NB4 (cell line): ENCODE data around the gene EIF2A.

Experiments
- MYC ChIP-seq: IDR thresholded peaks from 2 replicates; pipeline ENCODE4 v1.6.1; 2011; ENCODE audit warnings: low read depth, low read length
- POLR2A ChIP-seq: IDR thresholded peaks from 2 replicates; pipeline ENCODE4 v1.6.1; 2011; ENCODE audit warnings: mild to moderate bottlenecking; ENCODE audit not compliant: insufficient read length; ENCODE audit errors: extremely low read depth
- TF ChIP-seq, protein P1 (sequence below): IDR thresholded peaks from one replicate; pipeline ENCODE4 v1.5.1; 2012; ENCODE audit warnings: low read depth, low read length
- TF ChIP-seq, protein P2 (sequence below): IDR thresholded peaks from 2 replicates; pipeline ENCODE4 v1.6.1; 2011; ENCODE audit warnings: low read depth, low read length

DNA sequence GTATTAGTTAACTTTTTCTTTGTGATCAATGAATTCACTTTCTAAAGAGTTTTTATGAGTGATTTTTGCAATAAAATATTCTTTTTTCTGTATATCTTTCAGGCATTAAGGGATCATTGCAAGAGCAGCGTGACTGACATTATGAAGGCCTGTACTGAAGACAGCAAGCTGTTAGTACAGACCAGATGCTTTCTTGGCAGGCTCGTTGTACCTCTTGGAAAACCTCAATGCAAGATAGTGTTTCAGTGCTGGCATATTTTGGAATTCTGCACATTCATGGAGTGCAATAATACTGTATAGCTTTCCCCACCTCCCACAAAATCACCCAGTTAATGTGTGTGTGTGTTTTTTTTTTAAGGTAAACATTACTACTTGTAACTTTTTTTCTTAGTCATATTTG lies 81.0 kb downstream of the EIF2A start:
- TF ChIP-seq POLR2A (no peak), MYC (no peak)
- TF ChIP-seq, protein P1, sequence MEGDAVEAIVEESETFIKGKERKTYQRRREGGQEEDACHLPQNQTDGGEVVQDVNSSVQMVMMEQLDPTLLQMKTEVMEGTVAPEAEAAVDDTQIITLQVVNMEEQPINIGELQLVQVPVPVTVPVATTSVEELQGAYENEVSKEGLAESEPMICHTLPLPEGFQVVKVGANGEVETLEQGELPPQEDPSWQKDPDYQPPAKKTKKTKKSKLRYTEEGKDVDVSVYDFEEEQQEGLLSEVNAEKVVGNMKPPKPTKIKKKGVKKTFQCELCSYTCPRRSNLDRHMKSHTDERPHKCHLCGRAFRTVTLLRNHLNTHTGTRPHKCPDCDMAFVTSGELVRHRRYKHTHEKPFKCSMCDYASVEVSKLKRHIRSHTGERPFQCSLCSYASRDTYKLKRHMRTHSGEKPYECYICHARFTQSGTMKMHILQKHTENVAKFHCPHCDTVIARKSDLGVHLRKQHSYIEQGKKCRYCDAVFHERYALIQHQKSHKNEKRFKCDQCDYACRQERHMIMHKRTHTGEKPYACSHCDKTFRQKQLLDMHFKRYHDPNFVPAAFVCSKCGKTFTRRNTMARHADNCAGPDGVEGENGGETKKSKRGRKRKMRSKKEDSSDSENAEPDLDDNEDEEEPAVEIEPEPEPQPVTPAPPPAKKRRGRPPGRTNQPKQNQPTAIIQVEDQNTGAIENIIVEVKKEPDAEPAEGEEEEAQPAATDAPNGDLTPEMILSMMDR = no peak
- TF ChIP-seq, protein P2, sequence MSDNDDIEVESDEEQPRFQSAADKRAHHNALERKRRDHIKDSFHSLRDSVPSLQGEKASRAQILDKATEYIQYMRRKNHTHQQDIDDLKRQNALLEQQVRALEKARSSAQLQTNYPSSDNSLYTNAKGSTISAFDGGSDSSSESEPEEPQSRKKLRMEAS = no peak
